Bronchial epithelial cell (primary cell): ENCODE data around the gene PMEPA1. TPM values are rescaled to one million over a fixed set of nuclear protein-coding genes. Genes with fewer than 3 reads are reported as not detected.

Experiments
- DNase-seq: peaks from one replicate; pipeline ENCODE4 v3.0.0-alpha.2; 2010; ENCODE audit warnings: low read depth
- FAIRE-seq: peaks from 2 replicates; lab custom pipeline; 2011; peaks lifted over from hg19 to GRCh38; lab: Jason Lieb, UNC
- H3K27me3 ChIP-seq: 2 replicates; pipeline ENCODE4 v1.5.1; 2011; ENCODE audit warnings: low read length; ENCODE audit not compliant: control insufficient read depth, insufficient read depth
- H3K36me3 ChIP-seq: 2 replicates; pipeline ENCODE4 v1.5.1; 2011; ENCODE audit warnings: low read length; ENCODE audit not compliant: control insufficient read depth, insufficient read depth
- H3K4me3 ChIP-seq: 2 replicates; pipeline ENCODE4 v1.5.1; 2011; ENCODE audit warnings: mild to moderate bottlenecking, low read depth, low read length, control low read depth
- total RNA-seq: library from RNA; depleted of rRNA; stranded (reverse); fragments of >200 nt; gene quantifications from 2 replicates; pipeline ENCODE4 v1.2.1, GENCODE V29; 2014
- TF ChIP-seq, protein P1 (sequence below): IDR thresholded peaks from 2 replicates; pipeline ENCODE4 v1.5.1; 2011; ENCODE audit warnings: mild to moderate bottlenecking, moderate library complexity, low read length, control low read depth, inconsistent platforms; ENCODE audit not compliant: insufficient read depth, severe bottlenecking

The PMEPA1 gene
- total RNA-seq, 1 donor from 2014 or later = 51.1 TPM

DNA sequence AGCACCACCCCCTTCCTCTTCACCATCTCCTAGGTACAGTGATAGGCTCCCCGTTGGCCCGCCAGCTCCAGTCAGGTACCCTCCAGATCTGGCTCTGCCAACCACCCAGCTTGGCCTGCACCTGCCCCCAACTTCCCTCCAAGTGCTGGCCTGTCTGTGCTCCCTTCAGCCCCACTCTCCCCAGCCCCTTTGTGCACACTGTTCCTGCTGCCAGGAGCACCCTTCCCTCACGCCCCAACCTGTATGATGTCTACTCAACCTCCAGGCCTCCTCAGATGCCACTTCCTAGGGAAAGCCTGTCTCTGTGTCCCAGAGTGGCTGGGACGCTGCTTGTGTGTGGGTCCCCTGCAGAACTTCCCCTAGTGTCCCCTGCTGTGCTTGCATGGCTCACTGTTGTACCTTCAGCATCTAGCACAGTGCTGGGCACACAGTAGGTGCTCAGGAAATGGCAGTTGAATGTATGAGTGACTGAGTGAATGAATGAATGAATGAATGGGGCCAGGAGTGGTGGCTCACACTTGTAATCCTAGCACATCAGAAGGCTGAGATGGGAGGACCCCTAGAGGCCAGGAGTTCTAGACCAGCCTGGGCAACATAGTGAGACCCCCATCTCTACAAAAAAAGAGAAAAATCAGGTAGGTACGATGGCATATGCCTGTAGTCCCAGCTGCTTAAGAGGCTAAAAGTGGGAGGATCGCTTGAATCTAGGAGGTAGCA is 92.6 kb downstream of the PMEPA1 start:
- TF ChIP-seq, protein P1, sequence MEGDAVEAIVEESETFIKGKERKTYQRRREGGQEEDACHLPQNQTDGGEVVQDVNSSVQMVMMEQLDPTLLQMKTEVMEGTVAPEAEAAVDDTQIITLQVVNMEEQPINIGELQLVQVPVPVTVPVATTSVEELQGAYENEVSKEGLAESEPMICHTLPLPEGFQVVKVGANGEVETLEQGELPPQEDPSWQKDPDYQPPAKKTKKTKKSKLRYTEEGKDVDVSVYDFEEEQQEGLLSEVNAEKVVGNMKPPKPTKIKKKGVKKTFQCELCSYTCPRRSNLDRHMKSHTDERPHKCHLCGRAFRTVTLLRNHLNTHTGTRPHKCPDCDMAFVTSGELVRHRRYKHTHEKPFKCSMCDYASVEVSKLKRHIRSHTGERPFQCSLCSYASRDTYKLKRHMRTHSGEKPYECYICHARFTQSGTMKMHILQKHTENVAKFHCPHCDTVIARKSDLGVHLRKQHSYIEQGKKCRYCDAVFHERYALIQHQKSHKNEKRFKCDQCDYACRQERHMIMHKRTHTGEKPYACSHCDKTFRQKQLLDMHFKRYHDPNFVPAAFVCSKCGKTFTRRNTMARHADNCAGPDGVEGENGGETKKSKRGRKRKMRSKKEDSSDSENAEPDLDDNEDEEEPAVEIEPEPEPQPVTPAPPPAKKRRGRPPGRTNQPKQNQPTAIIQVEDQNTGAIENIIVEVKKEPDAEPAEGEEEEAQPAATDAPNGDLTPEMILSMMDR = no peak

DNA sequence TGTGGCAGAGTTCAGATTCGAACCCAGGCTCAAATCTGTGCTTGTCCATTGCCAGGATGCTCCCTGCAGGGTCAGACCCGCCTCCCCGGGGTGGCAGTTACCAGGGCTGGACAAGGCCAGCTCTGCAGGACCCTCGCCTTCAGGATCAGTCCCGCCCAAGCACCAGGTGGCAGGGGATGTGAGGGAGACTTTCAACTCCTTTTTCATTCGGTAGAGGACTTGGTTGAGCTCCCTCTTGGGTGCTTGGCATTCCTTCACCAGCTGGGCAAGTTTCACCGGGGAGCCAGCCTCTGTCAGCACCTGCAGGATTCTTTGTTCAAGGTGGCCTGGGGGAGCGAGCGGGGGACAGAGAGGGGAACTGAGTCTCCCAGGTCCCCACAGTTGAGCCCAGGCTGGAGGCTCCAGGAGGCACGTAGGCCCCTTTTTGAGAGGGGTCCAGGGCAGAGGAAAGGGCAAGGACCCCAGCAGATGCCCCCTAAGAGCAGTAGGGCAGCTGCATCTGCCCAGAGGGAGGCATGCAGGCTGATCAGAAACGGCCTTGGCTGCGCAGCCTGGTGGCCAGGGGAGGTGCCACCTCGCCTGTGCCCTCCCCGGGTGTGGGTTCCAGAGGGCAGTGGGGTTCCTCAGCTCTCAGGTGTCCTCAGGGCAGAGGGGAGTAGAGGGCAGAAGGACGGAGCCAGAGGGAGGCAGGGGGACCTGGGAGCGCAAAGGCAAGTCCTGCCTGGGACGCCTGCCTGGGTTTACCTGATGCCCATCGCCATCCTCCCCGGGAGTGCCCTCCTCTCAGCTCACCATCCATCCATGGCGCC is 93.5 kb downstream of the PMEPA1 start:
- H3K27me3 ChIP-seq = peaks cover 15% of the 10 kb centered on the region
- no peak for FAIRE-seq
- TF ChIP-seq, protein P1 = no peak
- H3K36me3 ChIP-seq = no peaks in the 10 kb centered on the region
- DNase-seq = no peak
- H3K4me3 ChIP-seq = no peak overlapping the region

More for the DNA sequence above, 92.6 kb downstream of the PMEPA1 start:
- H3K27me3 ChIP-seq = peaks cover 15% of the 10 kb centered on the region
- H3K4me3 ChIP-seq = no peak overlapping the region
- H3K36me3 ChIP-seq = no peaks in the 10 kb centered on the region
- FAIRE-seq (no peak), DNase-seq (no peak)

DNA sequence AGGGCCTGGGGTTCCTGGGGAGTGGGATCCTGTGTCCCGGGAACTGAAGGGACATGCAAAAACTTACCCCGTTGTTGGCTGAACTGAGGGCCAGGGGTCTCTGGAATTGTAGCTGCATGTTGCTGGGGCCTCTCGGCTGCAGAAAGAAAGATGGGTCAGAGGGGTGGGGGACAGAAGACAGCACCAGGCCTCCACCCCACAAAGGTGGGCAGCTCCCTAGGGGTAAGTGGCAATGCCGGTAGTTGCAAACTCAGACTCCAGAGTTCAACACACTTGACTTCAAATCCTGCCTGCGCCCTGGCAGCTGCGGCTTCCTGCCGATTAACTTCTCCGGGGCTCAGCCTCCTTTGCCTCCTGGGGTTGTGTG is 94.4 kb downstream of the PMEPA1 start:
- TF ChIP-seq, protein P1 = no peak
- Histone ChIP-seq H3K27me3 (peaks cover 15% of the 10 kb centered on the region), H3K36me3 (no peaks in the 10 kb centered on the region), H3K4me3 (no peak overlapping the region)
- DNase-seq (no peak), FAIRE-seq (no peak)

DNA sequence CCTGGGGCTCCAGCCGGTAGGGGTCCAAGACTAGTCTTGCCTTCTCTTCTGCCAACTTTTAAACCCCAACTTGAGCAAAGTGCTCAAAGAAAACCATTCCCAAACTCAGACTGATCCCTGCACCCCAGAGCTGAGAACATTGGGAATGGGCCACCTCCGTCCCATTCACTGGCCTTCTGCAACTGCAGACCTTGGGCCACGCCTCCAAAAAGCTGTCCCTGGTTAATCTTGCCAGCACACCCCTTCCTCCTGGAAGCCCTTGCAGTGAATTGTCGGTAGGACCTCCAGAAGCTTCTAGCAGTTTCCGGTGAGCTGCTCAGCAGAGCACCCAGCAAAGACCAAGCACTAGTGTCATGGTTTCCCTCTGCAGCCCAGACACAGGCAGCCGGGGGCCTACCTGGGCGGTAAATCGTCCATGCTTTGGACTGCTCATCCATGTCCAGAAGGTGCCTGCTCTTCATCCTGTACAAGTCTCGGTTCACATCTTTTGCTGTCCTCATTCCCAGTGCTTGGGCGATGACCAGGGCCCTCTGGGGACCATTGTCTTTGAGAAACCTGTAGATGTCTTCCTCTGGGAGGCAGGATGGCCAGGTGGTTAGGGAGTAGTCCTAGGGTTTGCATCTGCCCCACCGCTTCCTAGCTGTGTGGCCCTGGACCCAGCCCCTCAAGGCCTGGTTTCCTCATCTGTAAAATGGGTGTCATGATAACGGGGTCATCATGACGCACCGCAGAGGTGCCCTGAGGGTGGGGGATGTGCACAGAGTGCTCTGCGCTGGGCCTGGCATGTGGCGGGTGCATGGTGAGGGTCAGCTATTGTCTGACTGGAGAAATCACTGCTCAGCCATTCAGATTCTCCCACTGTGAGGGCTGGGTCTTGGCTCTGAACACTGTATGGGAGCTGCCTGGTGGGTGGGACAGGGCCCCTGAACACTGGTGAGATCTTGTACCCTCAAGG is 95.0 kb downstream of the PMEPA1 start:
- DNase-seq = no peak
- no peak for FAIRE-seq
- Histone ChIP-seq H3K4me3 (no peak overlapping the region), H3K27me3 (peaks cover 15% of the 10 kb centered on the region), H3K36me3 (no peaks in the 10 kb centered on the region)
- TF ChIP-seq, protein P1 = no peak

DNA sequence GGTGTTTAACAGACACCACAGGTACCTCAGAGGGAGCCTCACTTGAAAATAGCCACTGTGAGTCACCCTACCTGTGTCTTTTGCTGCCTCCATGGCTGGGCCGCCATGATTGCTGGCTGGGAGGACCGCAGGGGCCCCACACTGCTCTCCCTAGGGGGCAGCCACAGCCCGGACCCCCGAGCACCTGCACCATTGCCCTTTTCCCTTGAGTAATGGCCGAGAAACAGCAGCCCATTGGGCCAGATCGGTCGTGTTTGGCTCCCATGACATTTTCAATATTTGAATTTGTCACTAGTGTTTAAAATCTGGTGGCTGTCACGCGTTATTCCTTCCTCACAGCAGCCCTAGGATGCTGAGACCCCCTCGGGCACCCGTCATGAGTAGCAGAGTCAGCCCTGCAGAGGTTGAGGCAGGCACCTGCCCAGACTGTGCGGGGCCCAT is 96.3 kb downstream of the PMEPA1 start:
- Histone ChIP-seq H3K36me3 (no peaks in the 10 kb centered on the region), H3K27me3 (peaks cover 18% of the 10 kb centered on the region), H3K4me3 (no peak overlapping the region)
- FAIRE-seq = no peak
- no peak for DNase-seq
- TF ChIP-seq, protein P1 = no peak
